H1 (cell line): ENCODE data around the gene PES1. TPM values are rescaled to one million over a fixed set of nuclear protein-coding genes. Genes with fewer than 3 reads are reported as not detected.
A peak's percentile ranks its signal among the peaks of the same experiment; 100 is the strongest.

ENCODE experiments used
- CTCF ChIA-PET: fragments of 300-600 bp; sonication (Branson Sonifier 250); formaldehyde crosslinking; loops from one replicate; lab custom pipeline; 2021; ENCODE audit not compliant: partially characterized antibody; lab: Charles Lee
- POLR2A ChIA-PET: fragments of 300-600 bp; sonication (Branson Sonifier 250); formaldehyde crosslinking; loops from one replicate; lab custom pipeline; 2021; ENCODE audit warnings: inconsistent platforms; ENCODE audit not compliant: partially characterized antibody; lab: Charles Lee
- DNase-seq, 2 experiments: peaks; one replicate each; pipeline versions ENCODE4 v3.0.0 to v3.0.0-alpha.2; 2010 to 2022; ENCODE audit warnings: low spot score in 2 of 2, low read depth in 1 of 2, mixed read lengths in 1 of 2
- FAIRE-seq: peaks from 2 replicates; lab custom pipeline; 2011; peaks lifted over from hg19 to GRCh38; lab: Jason Lieb, UNC
- H2AFZ ChIP-seq: 2 replicates; pipeline ENCODE4 v1.8.1; 2012; ENCODE audit warnings: low read length, inconsistent platforms
- H2AK5ac ChIP-seq: 2 replicates; pipeline ENCODE4 v1.6.1; 2013; ENCODE audit warnings: low read depth, low read length
- H2BK120ac ChIP-seq: replicated peaks from 2 replicates; pipeline ENCODE3; 2013; ENCODE audit warnings: low read depth, low read length, inconsistent platforms
- H2BK12ac ChIP-seq: 2 replicates; pipeline ENCODE4 v1.6.1; 2013; ENCODE audit warnings: low read depth, low read length
- H2BK15ac ChIP-seq: 2 replicates; pipeline ENCODE4 v1.6.1; 2013; ENCODE audit warnings: low read length
- H2BK20ac ChIP-seq: 2 replicates; pipeline ENCODE4 v1.6.1; 2013; ENCODE audit warnings: low read length
- H2BK5ac ChIP-seq: 2 replicates; pipeline ENCODE4 v1.6.1; 2013; ENCODE audit warnings: low read depth, low read length
- H3K14ac ChIP-seq: 2 replicates; pipeline ENCODE4 v1.6.1; 2013; ENCODE audit warnings: inconsistent platforms; ENCODE audit not compliant: insufficient read length
- H3K18ac ChIP-seq: 2 replicates; pipeline ENCODE4 v1.6.1; 2013; ENCODE audit warnings: low read length; ENCODE audit errors: extremely low read depth
- H3K23ac ChIP-seq: 2 replicates; pipeline ENCODE4 v1.6.1; 2013; ENCODE audit warnings: inconsistent platforms; ENCODE audit not compliant: insufficient read length
- H3K23me2 ChIP-seq: 2 replicates; pipeline ENCODE4 v1.6.1; 2013; ENCODE audit warnings: low read depth, low read length
- H3K27ac ChIP-seq: 2 replicates; pipeline ENCODE4 v1.6.1; 2011; ENCODE audit warnings: low read depth, low read length, inconsistent platforms
- H3K27me3 ChIP-seq, 4 experiments: replicated peaks in 1 of 4; 1 replicate in 1 of 4; 2 replicates in 3 of 4; pipeline versions ENCODE4 v1.6.1 to v1.8.1; 2011 to 2013; ENCODE audit warnings: low read length in 3 of 4, mild to moderate bottlenecking in 3 of 4, inconsistent platforms in 2 of 4, mixed read lengths in 2 of 4, moderate library complexity in 1 of 4; ENCODE audit not compliant: control insufficient read depth in 3 of 4, insufficient read depth in 3 of 4; ENCODE audit errors: extremely low read depth in 1 of 4
- H3K36me3 ChIP-seq, 4 experiments: 2 replicates each; pipeline versions ENCODE4 v1.6.1 to v1.8.1; 2011 to 2013; ENCODE audit warnings: mild to moderate bottlenecking in 4 of 4, low read length in 3 of 4, moderate library complexity in 2 of 4, control low read depth in 1 of 4, inconsistent platforms in 1 of 4; ENCODE audit not compliant: insufficient read depth in 4 of 4, control insufficient read depth in 2 of 4
- H3K4ac ChIP-seq: replicated peaks from 2 replicates; pipeline ENCODE3; 2013; ENCODE audit warnings: low read length, low read depth, mixed read lengths, inconsistent platforms; ENCODE audit not compliant: insufficient read length
- H3K4me1 ChIP-seq, 4 experiments: replicated peaks in 1 of 4; 1 replicate in 1 of 4; 2 replicates in 3 of 4; pipeline versions ENCODE4 v1.6.1 to v1.8.1; 2011 to 2013; ENCODE audit warnings: low read length in 3 of 4, inconsistent platforms in 2 of 4, mixed read lengths in 1 of 4; ENCODE audit not compliant: insufficient read depth in 4 of 4, control insufficient read depth in 3 of 4
- H3K4me2 ChIP-seq, 2 experiments: 2 replicates each; pipeline versions ENCODE4 v1.6.1 to v1.8.1; 2011 to 2013; ENCODE audit warnings: low read depth in 2 of 2, low read length in 2 of 2, control low read depth in 1 of 2, inconsistent platforms in 1 of 2, mild to moderate bottlenecking in 1 of 2; ENCODE audit not compliant: insufficient read depth in 1 of 2
- H3K4me3 ChIP-seq, 4 experiments: fragments of 200-600, 300-600 bp in 1 of 4; sonication (generic), shearing (Covaris generic), sonication (Bioruptor Twin) in 1 of 4; 2 replicates each; pipeline versions ENCODE4 v1.5.1 to v1.8.1; 2011 to 2016; ENCODE audit warnings: low read length in 4 of 4, low read depth in 3 of 4, control low read depth in 2 of 4, inconsistent platforms in 2 of 4, mild to moderate bottlenecking in 2 of 4, mixed read lengths in 1 of 4, moderate library complexity in 1 of 4; ENCODE audit not compliant: insufficient read depth in 2 of 4; ENCODE audit errors: extremely low read depth in 1 of 4
- H3K56ac ChIP-seq: replicated peaks from 2 replicates; pipeline ENCODE3; 2013; ENCODE audit warnings: low read depth, mild to moderate bottlenecking, mixed read lengths, low read length, inconsistent platforms; ENCODE audit not compliant: insufficient read length
- H3K79me1 ChIP-seq: 2 replicates; pipeline ENCODE4 v1.6.1; 2013; ENCODE audit warnings: low read depth, low read length, control low read depth
- H3K79me2 ChIP-seq, 2 experiments: 2 replicates each; pipeline versions ENCODE4 v1.6.1 to v1.8.1; 2012 to 2013; ENCODE audit warnings: low read length in 2 of 2, mild to moderate bottlenecking in 2 of 2, inconsistent platforms in 1 of 2; ENCODE audit not compliant: insufficient read depth in 2 of 2, control insufficient read depth in 1 of 2
- H3K9ac ChIP-seq, 4 experiments: replicated peaks in 1 of 4; 1 replicate in 1 of 4; 2 replicates in 3 of 4; pipeline versions ENCODE4 v1.6.1 to v1.8.1; 2011 to 2013; ENCODE audit warnings: low read depth in 3 of 4, low read length in 3 of 4, control low read depth in 2 of 4, mild to moderate bottlenecking in 2 of 4, moderate library complexity in 2 of 4, inconsistent platforms in 1 of 4; ENCODE audit errors: extremely low read depth in 1 of 4
- H3K9me3 ChIP-seq, 2 experiments: 2 replicates each; pipeline versions ENCODE4 v1.6.1 to v1.8.1; 2012 to 2013; ENCODE audit warnings: mild to moderate bottlenecking in 2 of 2, moderate library complexity in 2 of 2, control low read depth in 1 of 2, inconsistent platforms in 1 of 2, low read depth in 1 of 2, low read length in 1 of 2, mixed read lengths in 1 of 2; ENCODE audit not compliant: insufficient read depth in 2 of 2
- H4K20me1 ChIP-seq, 2 experiments: replicated peaks in 1 of 2; 2 replicates each; pipeline versions ENCODE3 to v1.8.1; 2011 to 2013; ENCODE audit warnings: inconsistent platforms in 2 of 2, low read length in 2 of 2, mild to moderate bottlenecking in 1 of 2; ENCODE audit not compliant: insufficient read depth in 2 of 2, control insufficient read depth in 1 of 2
- H4K5ac ChIP-seq: 2 replicates; pipeline ENCODE4 v1.6.1; 2013; ENCODE audit warnings: low read length, low read depth, mixed read lengths, inconsistent platforms; ENCODE audit not compliant: insufficient read length
- H4K8ac ChIP-seq: 2 replicates; pipeline ENCODE4 v1.8.0; 2013; ENCODE audit warnings: mild to moderate bottlenecking, moderate library complexity, low read length, inconsistent platforms; ENCODE audit not compliant: insufficient read depth; ENCODE audit errors: extremely low read depth
- H4K91ac ChIP-seq: replicated peaks from 2 replicates; pipeline ENCODE3; 2013; ENCODE audit warnings: low read length, mixed read lengths, inconsistent platforms; ENCODE audit not compliant: insufficient read length
- EZH2 ChIP-seq: fragments of 200-600 bp; sonication (generic); IDR thresholded peaks from 2 replicates; pipeline ENCODE4 v1.7.1; 2012; ENCODE audit warnings: low read depth, mild to moderate bottlenecking, moderate library complexity, low read length, inconsistent platforms; ENCODE audit not compliant: severe bottlenecking
- KDM4A ChIP-seq: IDR thresholded peaks from one replicate; pipeline ENCODE4 v1.7.1; 2012; ENCODE audit warnings: low read depth, mild to moderate bottlenecking, moderate library complexity, low read length, inconsistent platforms; ENCODE audit not compliant: severe bottlenecking
- POLR2A ChIP-seq, 2 experiments: IDR thresholded peaks; 1 replicate in 1 of 2; 2 replicates in 1 of 2; pipeline ENCODE4 v1.6.1; 2011; ENCODE audit warnings: low read depth in 2 of 2, low read length in 2 of 2, mild to moderate bottlenecking in 2 of 2; ENCODE audit errors: control extremely low read depth in 1 of 2
- WGBS, 2 experiments: shearing (Covaris generic) in 1 of 2; methylation state at CpG; one replicate each; pipeline versions ENCODE4 v1.1.6 to v1.1.7; 2013 to 2015; ENCODE audit warnings: low lambda C conversion rate in 2 of 2, mixed read lengths in 2 of 2, inconsistent platforms in 1 of 2, low coverage in 1 of 2, missing lambda C conversion rate in 1 of 2; ENCODE audit not compliant: insufficient replicate concordance in 2 of 2, insufficient coverage in 1 of 2, insufficient read length in 1 of 2; ENCODE audit errors: extremely low coverage in 1 of 2, missing lambda C conversion rate in 1 of 2; 5-methylcytosine and 5-hydroxymethylcytosine counted together
- polyA plus RNA-seq, 7 experiments: library from polyadenylated mRNA; depleted of rRNA in 3 of 7; stranded (reverse) in 5 of 7; unstranded in 2 of 7; fragments of >200 nt in 5 of 7; fragments of 200-250 nt in 2 of 7; gene quantifications; 1 replicate in 5 of 7; 2 replicates in 1 of 7; 4 replicates in 1 of 7; pipeline versions ENCODE4 v1.2.1 to v1.2.3, GENCODE V29; 2011 to 2013; ENCODE audit warnings: missing spikeins in 2 of 7, mixed read lengths in 2 of 7
- total RNA-seq: library from RNA; stranded (reverse); fragmentation: NEBNext Ultra II Directional; extraction: Animal tissue kit (Norgen Biotek cat#: 25700); gene quantifications from 2 replicates; pipeline ENCODE4 v1.2.1, GENCODE V29; 2021

PES1 gene
- total and polyA plus RNA-seq, 2 of the 8 experiments (the other 6 are each of a cell fraction or from before 2014, with no cell fraction given) = 121 to 191 TPM

GRCh38 chr22:30574095-30574981 lies 17.4 kb downstream of the PES1 start, which contains the start of gene GAL3ST1:
Gene GAL3ST1, minus strand, starts transcription at chr22:30574665. Its CDS starts 17,273 bp downstream, at chr22:30557392.
- H2BK5ac ChIP-seq = peak within 1 kb of the TSS; percentile 78; the same call in 1 of the 2 replicates
- H3K4me2 ChIP-seq = peak within 1 kb of the TSS; percentile 84 to 98
- H2AK5ac ChIP-seq = no peak within 1 kb of the TSS; the same call in 1 of the 2 replicates
- H3K27ac ChIP-seq = no peak within 1 kb of the TSS
- H2BK120ac ChIP-seq = no peak within 1 kb of the TSS
- H2BK12ac ChIP-seq = 0 out of 2 replicates have a peak within 1 kb of the TSS, but pooled peaks have one; percentile 27
- peak within 1 kb of the TSS; percentile 54 to 84 (median 68) for H3K4me3 ChIP-seq
- H3K36me3 ChIP-seq = peaks cover 13 to 28% (median 26%) of the 10 kb centered on the region in 4 experiments; a peak in 7 of 8 replicates
- 8% methylated on average over 28 of the region's 75 CpGs; no CpG with 5 or more reads in 1 of the 2 experiments for WGBS, 2 experiments
- TF ChIP-seq EZH2 (no peak), KDM4A (peak; percentile 71), POLR2A (IDR thresholded peaks at IDR 0.05; ENCODE audit: control extremely low read depth in 1 of 2, low read depth in 2 of 2, low read length in 2 of 2) (peak in 1 of 2 experiments; percentile 31; a peak in 1 of 3 replicates)
- H4K91ac ChIP-seq = no peak within 1 kb of the TSS
- ChIA-PET POLR2A (interaction anchor here (0.6 to 6.7 kb wide), 8 partner anchors 9 to 132 kb away, joined by 3 to 64 read pairs (median 4); partner anchors contain the start of gene PES1), CTCF (interaction anchor here (1.0 to 3.4 kb wide), 5 partner anchors 9 to 39 kb away, joined by 3 to 12 read pairs (median 3); no protein-coding TSS in a partner anchor)
- H3K18ac ChIP-seq = no peak within 1 kb of the TSS; the same call in 1 of the 2 replicates
- H3K23me2 ChIP-seq = peaks cover 10% of the 10 kb centered on the region; the same call in 1 of the 2 replicates
- DNase-seq (no peak), FAIRE-seq (no peak)
- H3K27me3 ChIP-seq = no peaks in the 10 kb centered on the region
- H3K4me1 ChIP-seq = peaks cover 0 to 15% (median 5%) of the 10 kb centered on the region in 4 experiments; a peak in 5 of 7 replicates
- H3K23ac ChIP-seq = no peak within 1 kb of the TSS
- peak within 1 kb of the TSS; percentile 71; the same call in 1 of the 2 replicates for H2AFZ ChIP-seq
- no peak within 1 kb of the TSS for H3K14ac ChIP-seq
- H2BK20ac ChIP-seq = no peak within 1 kb of the TSS
- H4K20me1 ChIP-seq = peaks cover 0 to 8% of the 10 kb centered on the region in 2 experiments
- no peak within 1 kb of the TSS for H4K5ac ChIP-seq
- H2BK15ac ChIP-seq = no peak within 1 kb of the TSS
- H3K4ac ChIP-seq = no peak within 1 kb of the TSS
- H3K56ac ChIP-seq = no peak within 1 kb of the TSS
- no peaks in the 10 kb centered on the region; a peak in 1 of 4 replicates for H3K79me2 ChIP-seq
- H3K9ac ChIP-seq = peak within 1 kb of the TSS in 3 of 4 experiments; percentile 38 to 63 (median 57); a peak in 4 of 7 replicates
- peaks cover 3% of the 10 kb centered on the region for H3K79me1 ChIP-seq
- no peaks in the 10 kb centered on the region for H3K9me3 ChIP-seq
- peak within 1 kb of the TSS; percentile 79 for H4K8ac ChIP-seq
